Nephron progenitor cell (in vitro differentiated cells): ENCODE data around the gene GRM6.

Experiments used
- DNase-seq: peaks from one replicate; pipeline ENCODE4 v3.0.0; 2021
- H3K27ac Mint-ChIP-seq: 2 replicates; pipeline ENCODE4 v1.8.0; 2021; ENCODE audit warnings: mild to moderate bottlenecking, moderate library complexity, mixed read lengths
- H3K27me3 Mint-ChIP-seq: 2 replicates; pipeline ENCODE4 v1.8.0; 2021; ENCODE audit warnings: mild to moderate bottlenecking, low read depth, mixed read lengths; ENCODE audit not compliant: poor library complexity
- H3K36me3 Mint-ChIP-seq: 2 replicates; pipeline ENCODE4 v1.8.0; 2021; ENCODE audit warnings: low read depth, mixed read lengths
- H3K4me1 Mint-ChIP-seq: 2 replicates; pipeline ENCODE4 v1.8.0; 2021; ENCODE audit warnings: mixed read lengths
- H3K4me3 Mint-ChIP-seq: 2 replicates; pipeline ENCODE4 v1.8.0; 2021; ENCODE audit warnings: mild to moderate bottlenecking, moderate library complexity, mixed read lengths
- H3K9me3 Mint-ChIP-seq: 2 replicates; pipeline ENCODE4 v1.8.0; 2021; ENCODE audit warnings: mild to moderate bottlenecking, moderate library complexity, mixed read lengths
- CTCF ChIP-seq: fragments of 200-600 bp; sonication (generic); IDR thresholded peaks from 2 replicates; pipeline ENCODE4 v1.5.0; 2021; ENCODE audit warnings: antibody characterized with exemption

Gene GRM6

GRCh38 chr5:178993236-178993765, 1.8 kb downstream of the GRM6 start:
- Mint-ChIP-seq H3K4me3 (peak overlapping the region; percentile 36), H3K27ac (no peak overlapping the region), H3K9me3 (peaks cover 63% of the 10 kb centered on the region), H3K36me3 (no peaks in the 10 kb centered on the region), H3K27me3 (peaks cover 60% of the 10 kb centered on the region), H3K4me1 (peaks cover 3% of the 10 kb centered on the region)
- no peak for DNase-seq
- TF ChIP-seq CTCF, result no peak

DNA sequence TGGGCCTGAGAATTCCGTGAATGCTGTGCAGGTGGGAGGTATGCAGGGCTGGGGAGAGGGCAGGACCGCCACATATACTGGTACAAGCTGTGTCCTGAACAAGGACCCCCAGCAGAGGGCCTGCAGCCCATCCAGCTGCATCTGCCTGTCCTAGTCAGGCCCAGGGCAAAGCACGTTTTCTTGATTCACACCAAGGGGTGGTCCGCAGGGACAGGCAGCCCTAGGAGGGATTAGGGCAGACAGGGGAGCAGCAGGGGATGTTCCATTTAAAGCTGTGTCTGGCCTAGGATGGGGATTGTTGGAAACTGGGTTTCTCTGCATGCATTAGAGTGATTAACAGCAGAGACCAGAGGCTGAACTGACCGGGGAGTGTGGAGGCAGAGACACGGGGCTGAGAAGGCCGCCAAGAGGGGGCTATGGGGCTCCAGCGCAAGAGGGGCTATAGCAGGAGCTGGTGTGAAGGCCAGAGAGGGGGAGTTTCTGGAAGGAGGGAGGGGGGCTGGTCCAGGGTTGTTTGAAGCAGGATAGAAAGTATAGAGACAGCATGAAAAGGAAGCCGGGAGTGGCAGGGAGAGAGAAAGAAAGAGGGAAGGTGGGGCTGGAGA, 2.7 kb downstream of the GRM6 start:
- DNase-seq, result no peak
- Mint-ChIP-seq H3K27ac (no peak overlapping the region), H3K36me3 (no peaks in the 10 kb centered on the region), H3K4me3 (peak overlapping the region; percentile 51), H3K9me3 (peaks cover 71% of the 10 kb centered on the region), H3K27me3 (peaks cover 52% of the 10 kb centered on the region), H3K4me1 (peaks cover 3% of the 10 kb centered on the region)
- no peak for TF ChIP-seq CTCF

GRCh38 chr5:178991190-178992145, 3.7 kb downstream of the GRM6 start:
- Mint-ChIP-seq H3K27ac (no peak overlapping the region), H3K4me1 (peaks cover 3% of the 10 kb centered on the region), H3K36me3 (no peaks in the 10 kb centered on the region), H3K4me3 (no peak overlapping the region), H3K27me3 (peaks cover 46% of the 10 kb centered on the region), H3K9me3 (peaks cover 72% of the 10 kb centered on the region)
- DNase-seq, result no peak
- TF ChIP-seq CTCF, result no peak

DNA sequence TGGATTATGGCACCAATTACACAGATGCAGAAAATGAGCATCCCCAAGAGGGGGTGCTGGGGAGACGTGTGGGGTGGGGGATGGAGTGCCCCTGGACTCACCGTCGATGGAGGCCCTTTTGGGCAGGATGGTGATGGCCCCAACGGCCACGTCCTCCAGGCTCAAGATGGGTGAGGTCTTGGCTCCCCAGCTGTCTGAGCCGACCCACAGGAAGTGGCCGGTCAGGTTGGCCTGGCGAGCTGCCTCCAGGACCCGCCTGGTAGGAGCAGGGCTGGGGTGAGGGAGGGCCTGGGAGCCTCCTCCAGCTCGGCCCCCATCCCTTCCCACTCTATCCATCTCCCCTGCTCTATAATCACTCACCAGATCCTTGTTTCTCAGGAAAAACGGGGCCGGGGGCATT, 4.6 kb downstream of the GRM6 start:
- H3K4me3 Mint-ChIP-seq, result no peak overlapping the region
- peaks cover 76% of the 10 kb centered on the region for H3K9me3 Mint-ChIP-seq
- no peak overlapping the region for H3K27ac Mint-ChIP-seq
- no peaks in the 10 kb centered on the region for H3K36me3 Mint-ChIP-seq
- DNase-seq, result no peak
- peaks cover 3% of the 10 kb centered on the region for H3K4me1 Mint-ChIP-seq
- H3K27me3 Mint-ChIP-seq, result peaks cover 36% of the 10 kb centered on the region
- no peak for TF ChIP-seq CTCF

DNA sequence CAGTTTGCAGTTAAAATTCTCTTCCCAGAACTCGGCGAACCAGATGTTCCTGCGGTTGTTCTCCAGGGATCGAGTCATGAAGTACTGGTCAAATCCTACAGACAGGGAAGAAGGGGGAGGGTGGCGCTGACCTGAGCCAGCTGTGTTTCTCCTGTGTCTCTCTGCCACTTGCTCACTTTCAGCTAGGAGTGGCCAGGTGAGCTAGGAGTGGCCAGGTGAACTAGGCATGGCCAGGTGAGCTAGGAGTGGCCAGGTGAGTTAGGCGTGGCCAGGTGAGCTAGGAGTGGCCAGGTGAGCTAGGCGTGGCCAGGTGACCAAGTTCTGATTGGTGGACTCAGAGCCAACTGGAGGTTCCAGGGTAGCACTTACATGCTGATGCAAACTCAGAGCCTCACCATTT, 5.8 kb downstream of the GRM6 start:
- TF ChIP-seq CTCF, result no peak
- Mint-ChIP-seq H3K9me3 (peaks cover 83% of the 10 kb centered on the region), H3K27ac (no peak overlapping the region), H3K4me1 (no peaks in the 10 kb centered on the region), H3K27me3 (peaks cover 28% of the 10 kb centered on the region), H3K36me3 (no peaks in the 10 kb centered on the region), H3K4me3 (no peak overlapping the region)
- DNase-seq, result no peak
